Ishikawa (cell line): ENCODE results near the gene GABARAPL2.

Source experiments
- CEBPB ChIP-seq: IDR thresholded peaks from 2 replicates; pipeline ENCODE4 v1.6.1; 2012
- CREB1 ChIP-seq: IDR thresholded peaks from 2 replicates; pipeline ENCODE4 v1.6.1; 2012; ENCODE audit warnings: low read depth
- EGR1 ChIP-seq: IDR thresholded peaks from 2 replicates; pipeline ENCODE4 v1.6.1; 2012
- EP300 ChIP-seq: IDR thresholded peaks from 2 replicates; pipeline ENCODE4 v1.6.1; 2012; ENCODE audit warnings: borderline replicate concordance
- FOXM1 ChIP-seq: IDR thresholded peaks from 2 replicates; pipeline ENCODE4 v1.6.1; 2012; ENCODE audit warnings: low read depth, borderline replicate concordance
- NFIC ChIP-seq: IDR thresholded peaks from 2 replicates; pipeline ENCODE4 v1.6.1; 2012
- RAD21 ChIP-seq: IDR thresholded peaks from 2 replicates; pipeline ENCODE4 v1.6.1; 2012; ENCODE audit warnings: low read depth
- REST ChIP-seq: IDR thresholded peaks from 2 replicates; pipeline ENCODE4 v1.6.1; 2012; ENCODE audit warnings: low read depth, mild to moderate bottlenecking
- TAF1 ChIP-seq: IDR thresholded peaks from 2 replicates; pipeline ENCODE4 v1.6.1; 2012; ENCODE audit warnings: low read depth, mild to moderate bottlenecking
- TCF12 ChIP-seq: IDR thresholded peaks from 2 replicates; pipeline ENCODE4 v1.6.1; 2012; ENCODE audit warnings: low read depth
- TEAD4 ChIP-seq: IDR thresholded peaks from 2 replicates; pipeline ENCODE4 v1.6.1; 2012
- USF1 ChIP-seq: IDR thresholded peaks from 2 replicates; pipeline ENCODE4 v1.6.1; 2012
- YY1 ChIP-seq: IDR thresholded peaks from 2 replicates; pipeline ENCODE4 v1.6.1; 2012; ENCODE audit warnings: low read depth
- ZBTB7A ChIP-seq: IDR thresholded peaks from 2 replicates; pipeline ENCODE4 v1.6.1; 2012; ENCODE audit warnings: low read depth
- TF ChIP-seq, protein P1 (sequence below): IDR thresholded peaks from 2 replicates; pipeline ENCODE4 v1.6.1; 2012

The GABARAPL2 gene

DNA sequence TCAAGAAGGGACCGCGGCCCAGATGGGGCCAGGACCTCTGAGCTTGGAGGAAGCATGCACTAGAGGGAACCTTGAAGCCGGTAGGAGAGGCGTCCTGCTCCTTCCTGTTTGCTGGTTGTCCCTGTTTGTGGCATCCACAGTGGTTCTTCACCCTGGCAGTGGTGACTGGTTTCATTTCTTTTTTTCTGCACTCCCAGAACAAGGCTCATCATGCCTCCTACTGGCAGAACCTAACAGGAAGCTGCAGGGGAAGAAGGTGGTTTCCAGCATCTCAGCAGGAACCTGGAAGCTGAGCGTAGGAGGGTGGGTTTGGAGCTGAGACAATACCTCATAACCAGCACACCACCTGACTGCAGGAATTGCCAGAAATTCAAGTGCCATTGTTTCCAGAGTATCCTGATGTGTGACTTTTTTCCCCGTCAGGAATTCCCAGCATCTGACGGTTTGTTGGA lies 15.9 kb upstream of the GABARAPL2 start:
- TF ChIP-seq NFIC, result peak; percentile 92
- no peak for TF ChIP-seq TAF1
- peak; percentile 83 for TF ChIP-seq TEAD4
- TF ChIP-seq, protein P1, sequence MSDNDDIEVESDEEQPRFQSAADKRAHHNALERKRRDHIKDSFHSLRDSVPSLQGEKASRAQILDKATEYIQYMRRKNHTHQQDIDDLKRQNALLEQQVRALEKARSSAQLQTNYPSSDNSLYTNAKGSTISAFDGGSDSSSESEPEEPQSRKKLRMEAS, result peak; percentile 41; the same call in 1 of the 2 replicates
- peak; percentile 77; the same call in 1 of the 2 replicates for TF ChIP-seq EGR1
- TF ChIP-seq USF1, result peak; percentile 81
- peak; percentile 94 for TF ChIP-seq RAD21
- no peak for TF ChIP-seq CREB1
- no peak for TF ChIP-seq ZBTB7A
- TF ChIP-seq TCF12, result peak; percentile 65; the same call in 1 of the 2 replicates
- TF ChIP-seq EP300, result peak; percentile 77; the same call in 1 of the 2 replicates
- TF ChIP-seq REST, result no peak
- no peak; the same call in 1 of the 2 replicates for TF ChIP-seq FOXM1
- TF ChIP-seq CEBPB, result no peak
- TF ChIP-seq YY1, result peak; percentile 38; the same call in 1 of the 2 replicates

DNA sequence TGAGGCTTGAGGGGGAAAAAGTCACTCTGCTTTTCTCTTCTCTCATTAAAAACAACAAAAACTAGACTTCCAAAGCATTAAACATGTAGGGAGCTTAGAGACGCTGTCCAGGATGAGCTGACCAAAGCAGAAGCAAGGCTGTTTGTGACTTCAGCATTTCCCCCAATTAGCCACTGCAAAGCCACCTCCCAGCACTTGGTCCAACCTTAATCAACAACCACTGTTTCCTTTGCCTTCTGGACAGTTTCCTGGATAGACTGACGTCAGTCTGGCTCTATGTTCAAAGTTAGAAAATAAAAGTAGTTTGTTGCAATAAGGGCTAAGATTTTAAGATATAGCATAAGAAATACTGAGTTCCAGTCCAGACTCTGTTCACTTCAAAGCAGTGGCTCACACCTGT lies 13.2 kb upstream of the GABARAPL2 start:
- TF ChIP-seq EGR1, result no peak
- TF ChIP-seq USF1, result no peak
- TF ChIP-seq TEAD4, result no peak
- no peak for TF ChIP-seq REST
- no peak for TF ChIP-seq CREB1
- TF ChIP-seq, protein P1, result no peak
- no peak for TF ChIP-seq TAF1
- TF ChIP-seq YY1, result no peak
- no peak for TF ChIP-seq ZBTB7A
- TF ChIP-seq NFIC, result no peak
- TF ChIP-seq CEBPB, result no peak
- no peak for TF ChIP-seq FOXM1
- TF ChIP-seq RAD21, result no peak
- no peak for TF ChIP-seq EP300
- TF ChIP-seq TCF12, result no peak

DNA sequence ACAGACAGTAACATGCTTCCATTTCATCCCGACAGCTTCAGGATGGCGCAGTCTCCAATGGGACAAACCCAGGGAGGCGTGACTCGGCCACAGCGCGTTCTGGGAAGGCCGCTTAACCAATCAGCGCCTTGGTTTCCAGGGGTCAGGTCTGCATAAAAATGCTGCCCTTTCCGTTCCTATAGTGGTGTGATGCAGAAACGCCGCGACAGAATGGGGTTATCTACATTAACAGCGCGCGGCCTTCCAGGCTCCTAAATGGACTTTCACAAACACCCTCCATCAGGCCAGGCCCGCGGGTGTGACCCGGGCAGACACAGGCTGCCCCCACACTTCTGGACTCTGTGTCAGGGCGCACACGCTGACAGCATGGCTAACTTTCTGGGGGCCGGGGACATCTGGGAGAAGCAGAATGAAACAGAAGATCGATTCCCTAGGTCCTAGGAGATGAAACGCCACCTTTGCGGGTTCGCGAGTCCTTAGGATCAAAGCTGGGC lies 10.9 kb upstream of the GABARAPL2 start:
- TF ChIP-seq NFIC (no peak), CEBPB (no peak), TAF1 (peak; percentile 23; the same call in 1 of the 2 replicates), TCF12 (0 out of 2 replicates have a peak, but pooled peaks have one; percentile 26), YY1 (0 out of 2 replicates have a peak, but pooled peaks have one; percentile 28), CREB1 (peak; percentile 83), EGR1 (no peak), ZBTB7A (no peak)

DNA sequence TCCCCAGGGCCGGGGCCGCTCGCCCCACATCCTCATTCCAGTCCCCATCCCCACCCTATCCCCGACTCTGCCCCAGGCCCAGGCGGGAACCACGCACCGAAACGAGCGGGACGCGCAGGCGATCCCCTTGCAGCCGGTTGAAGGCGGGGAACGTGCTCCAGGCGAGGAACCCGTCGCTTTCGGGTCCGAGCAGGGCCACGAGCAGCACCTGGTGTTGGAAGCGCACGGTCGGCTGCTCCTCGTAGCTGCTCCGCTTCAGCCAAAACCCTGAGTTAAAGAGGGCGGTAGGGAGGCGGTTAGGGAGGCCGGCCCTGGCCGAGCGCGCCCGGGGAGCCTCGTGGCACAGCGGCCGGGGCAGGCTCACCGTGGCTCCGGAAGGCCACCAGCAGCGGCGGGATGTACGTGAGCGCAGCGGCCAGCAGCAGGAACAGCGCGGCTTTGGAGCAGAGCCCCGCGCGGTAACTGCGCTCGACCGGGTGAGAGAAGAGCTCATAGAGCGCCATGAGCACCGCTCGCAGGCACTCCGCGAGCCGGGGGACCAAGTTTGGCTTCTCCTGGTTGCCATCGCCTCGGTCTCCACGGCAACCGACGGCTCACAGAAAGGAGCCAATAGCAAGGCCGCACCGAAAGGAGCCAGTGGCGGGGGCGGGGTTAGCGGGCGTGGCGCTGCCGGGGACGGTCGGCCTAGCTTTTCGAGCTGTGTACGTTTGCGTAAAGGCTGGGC lies 10.3 kb upstream of the GABARAPL2 start, which contains the start of gene TMEM231:
TSS of gene TMEM231 (minus strand) at position 546 of the 724 bp plus-strand sequence. CDS start at position 503, 43 bp downstream.
- TF ChIP-seq TCF12 (peak; percentile 5; the same call in 1 of the 2 replicates), EP300 (no peak), TAF1 (peak; percentile 55), EGR1 (peak; percentile 58), REST (no peak), CEBPB (no peak), ZBTB7A (no peak), CREB1 (no peak), RAD21 (no peak), USF1 (no peak), FOXM1 (no peak; the same call in 1 of the 2 replicates), YY1 (no peak), NFIC (no peak), TEAD4 (no peak)
- TF ChIP-seq, protein P1, result peak; percentile 83
